GM23338 (cell line): ENCODE results near the gene RBM43.

Experiments
- CREB1 ChIP-seq: fragments of 250-450 bp; sonication (Bioruptor Pico); IDR thresholded peaks from 2 replicates; pipeline ENCODE4 v1.5.0; 2020; ENCODE audit warnings: low read depth, mild to moderate bottlenecking, moderate library complexity
- EZH2 ChIP-seq: fragments of 200-600 bp; sonication (generic); IDR thresholded peaks from one replicate; pipeline ENCODE4 v1.8.0; 2017; ENCODE audit warnings: antibody characterized with exemption, mild to moderate bottlenecking, low read depth; ENCODE audit not compliant: unreplicated experiment
- EZH2phosphoT487 ChIP-seq: fragments of 200-600 bp; sonication (generic); IDR thresholded peaks from one replicate; pipeline ENCODE4 v1.8.1; 2018; ENCODE audit warnings: antibody characterized with exemption; ENCODE audit not compliant: unreplicated experiment
- JUNB ChIP-seq: IDR thresholded peaks from one replicate; pipeline ENCODE4 v1.6.1; 2016; ENCODE audit warnings: antibody characterized with exemption; ENCODE audit not compliant: unreplicated experiment
- NANOG ChIP-seq: IDR thresholded peaks from 2 replicates; pipeline ENCODE4 v1.6.1; 2016; ENCODE audit warnings: antibody characterized with exemption, borderline replicate concordance
- POLR2AphosphoS5 ChIP-seq: IDR thresholded peaks from 2 replicates; pipeline ENCODE4 v1.6.1; 2016; ENCODE audit warnings: antibody characterized with exemption, low read depth
- STAT1 ChIP-seq: IDR thresholded peaks from one replicate; pipeline ENCODE4 v1.6.1; 2016; ENCODE audit warnings: antibody characterized with exemption; ENCODE audit not compliant: unreplicated experiment
- ZNF331 ChIP-seq: fragments of 250-450 bp; sonication (Bioruptor Pico); IDR thresholded peaks from 2 replicates; pipeline ENCODE4 v1.5.0; 2020; ENCODE audit warnings: low read depth, mild to moderate bottlenecking, moderate library complexity
- TF ChIP-seq, protein P1 (sequence below), 2 experiments: fragments of 200-600 bp in 1 of 2; sonication (generic) in 1 of 2; conservative IDR thresholded peaks; 2 replicates each; pipeline versions ENCODE4 v1.5.1 to v1.6.1; 2016 to 2017; ENCODE audit warnings: antibody characterized with exemption in 2 of 2, low read depth in 2 of 2, mild to moderate bottlenecking in 2 of 2, moderate library complexity in 1 of 2
- TF ChIP-seq, protein P2 (sequence below): IDR thresholded peaks from one replicate; pipeline ENCODE4 v1.6.1; 2018; ENCODE audit warnings: antibody characterized with exemption; ENCODE audit not compliant: unreplicated experiment
- TF ChIP-seq, protein P3 (sequence below): IDR thresholded peaks from 2 replicates; pipeline ENCODE4 v1.6.1; 2016; ENCODE audit warnings: antibody characterized with exemption
- TF ChIP-seq, protein P4 (sequence below): fragments of 250-450 bp; sonication (Bioruptor Pico); IDR thresholded peaks from 2 replicates; pipeline ENCODE4 v1.5.0; 2020; ENCODE audit warnings: mild to moderate bottlenecking, moderate library complexity

DNA sequence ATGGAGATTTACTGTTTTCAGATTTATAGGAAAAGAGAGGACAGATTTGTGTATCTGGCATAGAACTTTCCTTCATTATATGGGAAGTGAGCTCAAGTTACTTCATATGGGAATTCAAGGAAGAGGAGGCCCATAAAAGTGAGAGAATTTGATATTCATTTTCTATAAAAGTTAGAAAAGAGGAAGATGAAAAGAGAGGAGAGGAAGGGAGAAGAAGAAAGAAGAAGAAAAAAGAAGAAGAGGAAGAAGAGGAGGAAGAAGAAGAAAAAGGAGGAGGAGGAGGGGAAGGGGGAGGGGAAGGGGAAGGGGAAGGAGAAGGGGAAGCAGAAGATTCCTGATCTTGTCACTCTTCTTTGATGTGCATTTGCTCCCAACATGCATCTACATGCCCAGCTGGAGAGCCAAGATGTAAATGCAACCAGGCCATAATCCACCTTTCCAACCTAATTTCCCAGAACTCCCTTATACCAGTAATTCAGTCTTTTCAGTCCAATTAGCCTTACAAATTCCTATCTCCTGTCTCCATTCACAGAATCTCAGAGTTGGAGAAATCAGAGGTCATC lies 43.5 kb upstream of the RBM43 start:
- TF ChIP-seq, protein P1, sequence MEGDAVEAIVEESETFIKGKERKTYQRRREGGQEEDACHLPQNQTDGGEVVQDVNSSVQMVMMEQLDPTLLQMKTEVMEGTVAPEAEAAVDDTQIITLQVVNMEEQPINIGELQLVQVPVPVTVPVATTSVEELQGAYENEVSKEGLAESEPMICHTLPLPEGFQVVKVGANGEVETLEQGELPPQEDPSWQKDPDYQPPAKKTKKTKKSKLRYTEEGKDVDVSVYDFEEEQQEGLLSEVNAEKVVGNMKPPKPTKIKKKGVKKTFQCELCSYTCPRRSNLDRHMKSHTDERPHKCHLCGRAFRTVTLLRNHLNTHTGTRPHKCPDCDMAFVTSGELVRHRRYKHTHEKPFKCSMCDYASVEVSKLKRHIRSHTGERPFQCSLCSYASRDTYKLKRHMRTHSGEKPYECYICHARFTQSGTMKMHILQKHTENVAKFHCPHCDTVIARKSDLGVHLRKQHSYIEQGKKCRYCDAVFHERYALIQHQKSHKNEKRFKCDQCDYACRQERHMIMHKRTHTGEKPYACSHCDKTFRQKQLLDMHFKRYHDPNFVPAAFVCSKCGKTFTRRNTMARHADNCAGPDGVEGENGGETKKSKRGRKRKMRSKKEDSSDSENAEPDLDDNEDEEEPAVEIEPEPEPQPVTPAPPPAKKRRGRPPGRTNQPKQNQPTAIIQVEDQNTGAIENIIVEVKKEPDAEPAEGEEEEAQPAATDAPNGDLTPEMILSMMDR (conservative IDR thresholded peaks at IDR 0.05; ENCODE audit: low read depth in 2 of 2) = no peak
- TF ChIP-seq POLR2AphosphoS5 = no peak
- TF ChIP-seq STAT1 = no peak
- TF ChIP-seq EZH2phosphoT487 = no peak
- no peak for TF ChIP-seq JUNB
- no peak for TF ChIP-seq EZH2
- TF ChIP-seq, protein P2, sequence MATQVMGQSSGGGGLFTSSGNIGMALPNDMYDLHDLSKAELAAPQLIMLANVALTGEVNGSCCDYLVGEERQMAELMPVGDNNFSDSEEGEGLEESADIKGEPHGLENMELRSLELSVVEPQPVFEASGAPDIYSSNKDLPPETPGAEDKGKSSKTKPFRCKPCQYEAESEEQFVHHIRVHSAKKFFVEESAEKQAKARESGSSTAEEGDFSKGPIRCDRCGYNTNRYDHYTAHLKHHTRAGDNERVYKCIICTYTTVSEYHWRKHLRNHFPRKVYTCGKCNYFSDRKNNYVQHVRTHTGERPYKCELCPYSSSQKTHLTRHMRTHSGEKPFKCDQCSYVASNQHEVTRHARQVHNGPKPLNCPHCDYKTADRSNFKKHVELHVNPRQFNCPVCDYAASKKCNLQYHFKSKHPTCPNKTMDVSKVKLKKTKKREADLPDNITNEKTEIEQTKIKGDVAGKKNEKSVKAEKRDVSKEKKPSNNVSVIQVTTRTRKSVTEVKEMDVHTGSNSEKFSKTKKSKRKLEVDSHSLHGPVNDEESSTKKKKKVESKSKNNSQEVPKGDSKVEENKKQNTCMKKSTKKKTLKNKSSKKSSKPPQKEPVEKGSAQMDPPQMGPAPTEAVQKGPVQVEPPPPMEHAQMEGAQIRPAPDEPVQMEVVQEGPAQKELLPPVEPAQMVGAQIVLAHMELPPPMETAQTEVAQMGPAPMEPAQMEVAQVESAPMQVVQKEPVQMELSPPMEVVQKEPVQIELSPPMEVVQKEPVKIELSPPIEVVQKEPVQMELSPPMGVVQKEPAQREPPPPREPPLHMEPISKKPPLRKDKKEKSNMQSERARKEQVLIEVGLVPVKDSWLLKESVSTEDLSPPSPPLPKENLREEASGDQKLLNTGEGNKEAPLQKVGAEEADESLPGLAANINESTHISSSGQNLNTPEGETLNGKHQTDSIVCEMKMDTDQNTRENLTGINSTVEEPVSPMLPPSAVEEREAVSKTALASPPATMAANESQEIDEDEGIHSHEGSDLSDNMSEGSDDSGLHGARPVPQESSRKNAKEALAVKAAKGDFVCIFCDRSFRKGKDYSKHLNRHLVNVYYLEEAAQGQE = no peak
- TF ChIP-seq, protein P3, sequence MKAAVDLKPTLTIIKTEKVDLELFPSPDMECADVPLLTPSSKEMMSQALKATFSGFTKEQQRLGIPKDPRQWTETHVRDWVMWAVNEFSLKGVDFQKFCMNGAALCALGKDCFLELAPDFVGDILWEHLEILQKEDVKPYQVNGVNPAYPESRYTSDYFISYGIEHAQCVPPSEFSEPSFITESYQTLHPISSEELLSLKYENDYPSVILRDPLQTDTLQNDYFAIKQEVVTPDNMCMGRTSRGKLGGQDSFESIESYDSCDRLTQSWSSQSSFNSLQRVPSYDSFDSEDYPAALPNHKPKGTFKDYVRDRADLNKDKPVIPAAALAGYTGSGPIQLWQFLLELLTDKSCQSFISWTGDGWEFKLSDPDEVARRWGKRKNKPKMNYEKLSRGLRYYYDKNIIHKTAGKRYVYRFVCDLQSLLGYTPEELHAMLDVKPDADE = no peak
- TF ChIP-seq, protein P4, sequence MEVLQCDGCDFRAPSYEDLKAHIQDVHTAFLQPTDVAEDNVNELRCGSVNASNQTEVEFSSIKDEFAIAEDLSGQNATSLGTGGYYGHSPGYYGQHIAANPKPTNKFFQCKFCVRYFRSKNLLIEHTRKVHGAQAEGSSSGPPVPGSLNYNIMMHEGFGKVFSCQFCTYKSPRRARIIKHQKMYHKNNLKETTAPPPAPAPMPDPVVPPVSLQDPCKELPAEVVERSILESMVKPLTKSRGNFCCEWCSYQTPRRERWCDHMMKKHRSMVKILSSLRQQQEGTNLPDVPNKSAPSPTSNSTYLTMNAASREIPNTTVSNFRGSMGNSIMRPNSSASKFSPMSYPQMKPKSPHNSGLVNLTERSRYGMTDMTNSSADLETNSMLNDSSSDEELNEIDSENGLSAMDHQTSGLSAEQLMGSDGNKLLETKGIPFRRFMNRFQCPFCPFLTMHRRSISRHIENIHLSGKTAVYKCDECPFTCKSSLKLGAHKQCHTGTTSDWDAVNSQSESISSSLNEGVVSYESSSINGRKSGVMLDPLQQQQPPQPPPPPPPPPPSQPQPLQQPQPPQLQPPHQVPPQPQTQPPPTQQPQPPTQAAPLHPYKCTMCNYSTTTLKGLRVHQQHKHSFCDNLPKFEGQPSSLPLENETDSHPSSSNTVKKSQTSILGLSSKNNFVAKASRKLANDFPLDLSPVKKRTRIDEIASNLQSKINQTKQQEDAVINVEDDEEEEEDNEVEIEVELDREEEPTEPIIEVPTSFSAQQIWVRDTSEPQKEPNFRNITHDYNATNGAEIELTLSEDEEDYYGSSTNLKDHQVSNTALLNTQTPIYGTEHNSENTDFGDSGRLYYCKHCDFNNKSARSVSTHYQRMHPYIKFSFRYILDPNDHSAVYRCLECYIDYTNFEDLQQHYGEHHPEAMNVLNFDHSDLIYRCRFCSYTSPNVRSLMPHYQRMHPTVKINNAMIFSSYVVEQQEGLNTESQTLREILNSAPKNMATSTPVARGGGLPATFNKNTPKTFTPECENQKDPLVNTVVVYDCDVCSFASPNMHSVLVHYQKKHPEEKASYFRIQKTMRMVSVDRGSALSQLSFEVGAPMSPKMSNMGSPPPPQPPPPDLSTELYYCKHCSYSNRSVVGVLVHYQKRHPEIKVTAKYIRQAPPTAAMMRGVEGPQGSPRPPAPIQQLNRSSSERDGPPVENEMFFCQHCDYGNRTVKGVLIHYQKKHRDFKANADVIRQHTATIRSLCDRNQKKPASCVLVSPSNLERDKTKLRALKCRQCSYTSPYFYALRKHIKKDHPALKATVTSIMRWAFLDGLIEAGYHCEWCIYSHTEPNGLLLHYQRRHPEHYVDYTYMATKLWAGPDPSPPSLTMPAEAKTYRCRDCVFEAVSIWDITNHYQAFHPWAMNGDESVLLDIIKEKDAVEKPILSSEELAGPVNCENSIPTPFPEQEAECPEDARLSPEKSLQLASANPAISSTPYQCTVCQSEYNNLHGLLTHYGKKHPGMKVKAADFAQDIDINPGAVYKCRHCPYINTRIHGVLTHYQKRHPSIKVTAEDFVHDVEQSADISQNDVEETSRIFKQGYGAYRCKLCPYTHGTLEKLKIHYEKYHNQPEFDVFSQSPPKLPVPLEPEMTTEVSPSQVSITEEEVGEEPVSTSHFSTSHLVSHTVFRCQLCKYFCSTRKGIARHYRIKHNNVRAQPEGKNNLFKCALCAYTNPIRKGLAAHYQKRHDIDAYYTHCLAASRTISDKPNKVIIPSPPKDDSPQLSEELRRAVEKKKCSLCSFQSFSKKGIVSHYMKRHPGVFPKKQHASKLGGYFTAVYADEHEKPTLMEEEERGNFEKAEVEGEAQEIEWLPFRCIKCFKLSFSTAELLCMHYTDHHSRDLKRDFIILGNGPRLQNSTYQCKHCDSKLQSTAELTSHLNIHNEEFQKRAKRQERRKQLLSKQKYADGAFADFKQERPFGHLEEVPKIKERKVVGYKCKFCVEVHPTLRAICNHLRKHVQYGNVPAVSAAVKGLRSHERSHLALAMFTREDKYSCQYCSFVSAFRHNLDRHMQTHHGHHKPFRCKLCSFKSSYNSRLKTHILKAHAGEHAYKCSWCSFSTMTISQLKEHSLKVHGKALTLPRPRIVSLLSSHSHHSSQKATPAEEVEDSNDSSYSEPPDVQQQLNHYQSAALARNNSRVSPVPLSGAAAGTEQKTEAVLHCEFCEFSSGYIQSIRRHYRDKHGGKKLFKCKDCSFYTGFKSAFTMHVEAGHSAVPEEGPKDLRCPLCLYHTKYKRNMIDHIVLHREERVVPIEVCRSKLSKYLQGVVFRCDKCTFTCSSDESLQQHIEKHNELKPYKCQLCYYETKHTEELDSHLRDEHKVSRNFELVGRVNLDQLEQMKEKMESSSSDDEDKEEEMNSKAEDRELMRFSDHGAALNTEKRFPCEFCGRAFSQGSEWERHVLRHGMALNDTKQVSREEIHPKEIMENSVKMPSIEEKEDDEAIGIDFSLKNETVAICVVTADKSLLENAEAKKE (CRISPR knock-in tag) = no peak
- TF ChIP-seq NANOG = no peak
- TF ChIP-seq CREB1 = no peak
- no peak for TF ChIP-seq ZNF331 (CRISPR knock-in tag)
